Measurements from ENCODE around the gene CCNDBP1. TPM values are rescaled to one million over a fixed set of nuclear protein-coding genes. Genes with fewer than 3 reads are reported as not detected.

CCNDBP1 gene
- total RNA-seq, 1 donor from 2014 or later, result 37.0 TPM

DNA sequence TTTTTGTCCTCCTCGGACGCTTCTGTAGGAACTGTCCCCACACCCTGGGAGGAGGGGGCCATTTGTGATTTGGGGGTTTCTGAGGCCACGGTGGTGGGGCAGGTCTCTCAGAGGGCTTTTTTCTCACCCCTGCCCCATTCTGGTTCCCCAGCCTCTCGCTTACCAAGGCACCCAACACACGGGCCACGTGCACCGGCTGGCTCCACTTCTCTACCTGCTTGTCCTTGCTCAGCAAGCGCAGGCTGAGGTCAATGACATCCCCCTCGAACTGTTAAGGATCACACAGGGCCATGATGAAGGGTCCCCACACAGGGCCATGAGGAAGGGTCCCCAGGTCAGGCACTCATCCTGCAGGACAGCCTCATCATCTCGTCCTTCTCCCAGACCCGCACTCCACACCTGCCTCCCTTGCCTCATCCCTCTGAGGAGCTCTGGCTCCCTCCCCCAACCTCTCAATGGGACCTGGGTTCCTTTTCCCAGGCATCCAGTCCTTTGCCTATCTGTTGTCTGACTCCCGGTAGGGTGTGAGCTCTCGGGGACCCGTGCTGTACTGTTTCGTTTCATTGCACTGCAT is 25.1 kb downstream of the CCNDBP1 start:
- H3K27me3 Mint-ChIP-seq (ENCODE audit: low read depth, unreplicated experiment), result peaks cover 73% of the 10 kb centered on the region
- no peak overlapping the region for H3K4me3 ChIP-seq (ENCODE audit: insufficient read depth, low read depth, low read length)
- H3K9me3 Mint-ChIP-seq (ENCODE audit: unreplicated experiment), result no peaks in the 10 kb centered on the region
- H3K27ac Mint-ChIP-seq (ENCODE audit: unreplicated experiment), result no peak overlapping the region
- peaks cover 33% of the 10 kb centered on the region for H3K27me3 ChIP-seq (ENCODE audit: insufficient read depth, low read length)
- H4K20me1 ChIP-seq (ENCODE audit: insufficient read depth, low read length), result no peaks in the 10 kb centered on the region
- TF ChIP-seq CTCF (IDR thresholded peaks at IDR 0.05; ENCODE audit: insufficient read depth, low read depth, low read length) (no peak), EZH2 (IDR thresholded peaks at IDR 0.05; ENCODE audit: insufficient read depth, low read length) (no peak)
- H3K36me3 ChIP-seq (ENCODE audit: insufficient read depth, low read length), result no peaks in the 10 kb centered on the region
- H3K9me3 ChIP-seq (ENCODE audit: insufficient read depth, low read depth, low read length), result no peaks in the 10 kb centered on the region
- no peak overlapping the region for H3K4me3 Mint-ChIP-seq (ENCODE audit: unreplicated experiment)
- FAIRE-seq, result no peak
- H3K4me1 ChIP-seq (ENCODE audit: insufficient read depth, low read length), result no peaks in the 10 kb centered on the region
- H3K4me2 ChIP-seq (ENCODE audit: low read length), result no peak overlapping the region
- no peak for DNase-seq (ENCODE audit: low read depth)
- no peaks in the 10 kb centered on the region for H3K79me2 ChIP-seq (ENCODE audit: insufficient read depth, low read length)
- H3K4me1 Mint-ChIP-seq (ENCODE audit: low read depth, unreplicated experiment), result no peaks in the 10 kb centered on the region
- H3K36me3 Mint-ChIP-seq (ENCODE audit: low read depth, unreplicated experiment), result peaks cover 5% of the 10 kb centered on the region
- H3K9ac ChIP-seq (ENCODE audit: low read length), result no peak overlapping the region
- H3K27ac ChIP-seq (ENCODE audit: low read depth, low read length), result no peak overlapping the region
- H2AFZ ChIP-seq (ENCODE audit: low read depth, low read length), result no peak overlapping the region

- Mint-ChIP-seq H3K9me3 (ENCODE audit: unreplicated experiment) (no peaks in the 10 kb centered on the region), H3K4me1 (ENCODE audit: low read depth, unreplicated experiment) (no peaks in the 10 kb centered on the region), H3K27ac (ENCODE audit: unreplicated experiment) (no peak overlapping the region), H3K4me3 (ENCODE audit: unreplicated experiment) (no peak overlapping the region), H3K36me3 (ENCODE audit: low read depth, unreplicated experiment) (peaks cover 5% of the 10 kb centered on the region), H3K27me3 (ENCODE audit: low read depth, unreplicated experiment) (peaks cover 67% of the 10 kb centered on the region)
- Histone ChIP-seq H2AFZ (ENCODE audit: low read depth, low read length) (no peak overlapping the region), H3K9ac (ENCODE audit: low read length) (no peak overlapping the region), H3K27ac (ENCODE audit: low read depth, low read length) (no peak overlapping the region), H3K79me2 (ENCODE audit: insufficient read depth, low read length) (no peaks in the 10 kb centered on the region), H3K36me3 (ENCODE audit: insufficient read depth, low read length) (no peaks in the 10 kb centered on the region), H3K27me3 (ENCODE audit: insufficient read depth, low read length) (peaks cover 33% of the 10 kb centered on the region), H4K20me1 (ENCODE audit: insufficient read depth, low read length) (no peaks in the 10 kb centered on the region), H3K4me3 (ENCODE audit: insufficient read depth, low read depth, low read length) (no peak overlapping the region), H3K9me3 (ENCODE audit: insufficient read depth, low read depth, low read length) (no peaks in the 10 kb centered on the region), H3K4me1 (ENCODE audit: insufficient read depth, low read length) (no peaks in the 10 kb centered on the region), H3K4me2 (ENCODE audit: low read length) (no peak overlapping the region)
- DNase-seq (ENCODE audit: low read depth) (no peak), FAIRE-seq (no peak)
- TF ChIP-seq EZH2 (IDR thresholded peaks at IDR 0.05; ENCODE audit: insufficient read depth, low read length) (no peak), CTCF (IDR thresholded peaks at IDR 0.05; ENCODE audit: insufficient read depth, low read depth, low read length) (no peak)
Observed at GRCh38 chr15:43210807-43211206, 25.6 kb downstream of the CCNDBP1 start.

- no peak for FAIRE-seq
- no peak overlapping the region for H3K4me3 ChIP-seq (ENCODE audit: insufficient read depth, low read depth, low read length)
- TF ChIP-seq EZH2 (IDR thresholded peaks at IDR 0.05; ENCODE audit: insufficient read depth, low read length) (no peak), CTCF (IDR thresholded peaks at IDR 0.05; ENCODE audit: insufficient read depth, low read depth, low read length) (no peak)
Observed at GRCh38 chr15:43211224-43211735, 26.1 kb downstream of the CCNDBP1 start.

More at GRCh38 chr15:43211224-43211735, 26.1 kb downstream of the CCNDBP1 start:
- no peaks in the 10 kb centered on the region for H3K4me1 ChIP-seq (ENCODE audit: insufficient read depth, low read length)
- H3K79me2 ChIP-seq (ENCODE audit: insufficient read depth, low read length), result no peaks in the 10 kb centered on the region
- H3K27me3 Mint-ChIP-seq (ENCODE audit: low read depth, unreplicated experiment), result peaks cover 63% of the 10 kb centered on the region
- no peak overlapping the region for H3K4me3 Mint-ChIP-seq (ENCODE audit: unreplicated experiment)
- no peaks in the 10 kb centered on the region for H4K20me1 ChIP-seq (ENCODE audit: insufficient read depth, low read length)
- no peaks in the 10 kb centered on the region for H3K4me1 Mint-ChIP-seq (ENCODE audit: low read depth, unreplicated experiment)
- no peak overlapping the region for H3K27ac Mint-ChIP-seq (ENCODE audit: unreplicated experiment)
- H3K27me3 ChIP-seq (ENCODE audit: insufficient read depth, low read length), result peaks cover 33% of the 10 kb centered on the region
- no peaks in the 10 kb centered on the region for H3K9me3 Mint-ChIP-seq (ENCODE audit: unreplicated experiment)
- H3K9me3 ChIP-seq (ENCODE audit: insufficient read depth, low read depth, low read length), result no peaks in the 10 kb centered on the region
- H3K36me3 Mint-ChIP-seq (ENCODE audit: low read depth, unreplicated experiment), result peaks cover 5% of the 10 kb centered on the region
- no peak overlapping the region for H3K4me2 ChIP-seq (ENCODE audit: low read length)
- no peaks in the 10 kb centered on the region for H3K36me3 ChIP-seq (ENCODE audit: insufficient read depth, low read length)
- H2AFZ ChIP-seq (ENCODE audit: low read depth, low read length), result no peak overlapping the region
- H3K27ac ChIP-seq (ENCODE audit: low read depth, low read length), result no peak overlapping the region
- no peak overlapping the region for H3K9ac ChIP-seq (ENCODE audit: low read length)
- no peak for DNase-seq (ENCODE audit: low read depth)
